Right lobe of liver (tissue), 6 donors: Measurements from ENCODE around the gene BBS1. TPM values are rescaled to one million over a fixed set of nuclear protein-coding genes. Genes with fewer than 3 reads are reported as not detected.
A peak's percentile ranks its signal among the peaks of the same experiment; 100 is the strongest.

Experiments used
- ATAC-seq, 4 donors: fragments of 200-7000 bp; cut with Tn5 transposase; one replicate each; pipeline ENCODE4 v1.9.1; 2020; ENCODE audit warnings: mild to moderate bottlenecking in 4 of 4, moderate library complexity in 4 of 4
- DNase-seq, 3 donors: peaks; one replicate each; pipeline ENCODE4 v3.0.0-alpha.2; 2020
- H3K27ac ChIP-seq, 3 donors: fragments of 200-600 bp; one replicate each; pipeline ENCODE4 v1.8.0; 2022
- H3K27me3 ChIP-seq, 2 donors: fragments of 200-600 bp; one replicate each; pipeline ENCODE4 v1.8.0; 2022
- H3K36me3 ChIP-seq, 4 donors: fragments of 200-600 bp; sonication (generic) in 1 of 4; one replicate each; pipeline versions ENCODE4 v1.5.1 to v1.8.0; 2017 to 2022; ENCODE audit warnings: control low read depth in 1 of 4
- H3K4me1 ChIP-seq, 4 donors: fragments of 200-600 bp; sonication (generic) in 1 of 4; one replicate each; pipeline versions ENCODE4 v1.5.1 to v1.8.0; 2017 to 2022; ENCODE audit warnings: control low read depth in 1 of 4
- H3K4me3 ChIP-seq, 3 donors: fragments of 200-600 bp; one replicate each; pipeline ENCODE4 v1.8.0; 2022
- H3K9me3 ChIP-seq, 4 donors: fragments of 200-600 bp; sonication (generic) in 1 of 4; one replicate each; pipeline versions ENCODE4 v1.5.1 to v1.8.0; 2017 to 2022; ENCODE audit warnings: control low read depth in 1 of 4
- POLR2A ChIP-seq: fragments of 450-650 bp; IDR thresholded peaks from one replicate; pipeline ENCODE4 v1.6.1; 2017; ENCODE audit warnings: antibody characterized with exemption, mild to moderate bottlenecking
- WGBS: methylation state at CpG from one replicate; pipeline ENCODE4 v1.1.6; 2018; ENCODE audit warnings: low coverage, low lambda C conversion rate; ENCODE audit not compliant: insufficient coverage; ENCODE audit errors: missing lambda C conversion rate; 5-methylcytosine and 5-hydroxymethylcytosine counted together
- intact Hi-C, 2 donors: fragments of 100-400 bp; cut with DNase I; formaldehyde crosslinking; loops; one replicate each; pipeline versions ENCODE4 v1.11.2 to v1.14.1; 2022
- total RNA-seq, 6 experiments: library from RNA; depleted of rRNA in 2 of 6; stranded (reverse); fragments of >200 nt in 2 of 6; fragmentation: NEBNext Ultra II Directional in 3 of 6; extraction: Animal tissue kit (Norgen Biotek cat#: 25700) in 3 of 6; gene quantifications; one replicate each; pipeline versions ENCODE4 v1.1.0 to v1.2.4, GENCODE V29; 2016 to 2023
- TF ChIP-seq, protein P1 (sequence below), 4 donors: fragments of 200-600 bp in 3 of 4; fragments of 450-650 bp in 1 of 4; IDR thresholded peaks; one replicate each; pipeline versions ENCODE4 v1.5.1 to v1.8.0; 2016 to 2022; ENCODE audit warnings: antibody characterized with exemption in 4 of 4, mild to moderate bottlenecking in 2 of 4
- donor health status: DM: no; HTN: yes; CAD: no.
- donor health status: DM: no; HTN: no; CAD: no.
- donor health status: DM: no; HTN: no; CAD: no.
- donor health status: DM: no; HTN: yes; CAD: no.
- donor health status: DM: no; HTN: yes; CAD: no.

The BBS1 gene
- total RNA-seq, 6 experiments from 2014 or later = 6.2 to 18.1 (median 11.2) TPM

DNA sequence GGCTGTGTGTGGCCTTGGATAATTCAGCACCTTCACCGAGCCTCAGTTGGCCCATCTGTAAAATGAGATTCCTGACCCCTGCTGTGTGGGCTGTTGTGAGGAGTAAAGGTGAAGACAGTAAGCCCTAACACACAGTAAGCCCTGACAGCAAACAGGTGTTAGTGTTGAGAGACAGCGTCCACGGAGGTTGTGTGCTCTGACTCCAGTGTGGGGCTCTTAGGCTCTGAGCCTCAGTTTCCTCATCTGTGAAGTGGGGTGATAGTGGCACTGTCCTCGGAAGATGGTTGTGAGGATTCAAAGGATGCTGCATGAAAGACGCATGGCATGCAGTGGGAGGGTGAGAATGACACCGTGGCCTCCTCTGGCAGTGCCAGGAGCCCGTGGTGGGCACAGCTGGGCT, 16.0 kb upstream of the BBS1 start:
- ATAC-seq = no peak
- Histone ChIP-seq H3K36me3 (peaks cover 0 to 12% (median 3%) of the 10 kb centered on the region in 4 donors), H3K4me1 (no peaks in the 10 kb centered on the region), H3K27ac (no peak overlapping the region), H3K4me3 (no peak overlapping the region), H3K9me3 (no peaks in the 10 kb centered on the region), H3K27me3 (no peaks in the 10 kb centered on the region)
- no CpG with 5 or more reads among the region's 7 CpGs for WGBS
- intact Hi-C loops = no loop called here
- TF ChIP-seq POLR2A = no peak
- TF ChIP-seq, protein P1, sequence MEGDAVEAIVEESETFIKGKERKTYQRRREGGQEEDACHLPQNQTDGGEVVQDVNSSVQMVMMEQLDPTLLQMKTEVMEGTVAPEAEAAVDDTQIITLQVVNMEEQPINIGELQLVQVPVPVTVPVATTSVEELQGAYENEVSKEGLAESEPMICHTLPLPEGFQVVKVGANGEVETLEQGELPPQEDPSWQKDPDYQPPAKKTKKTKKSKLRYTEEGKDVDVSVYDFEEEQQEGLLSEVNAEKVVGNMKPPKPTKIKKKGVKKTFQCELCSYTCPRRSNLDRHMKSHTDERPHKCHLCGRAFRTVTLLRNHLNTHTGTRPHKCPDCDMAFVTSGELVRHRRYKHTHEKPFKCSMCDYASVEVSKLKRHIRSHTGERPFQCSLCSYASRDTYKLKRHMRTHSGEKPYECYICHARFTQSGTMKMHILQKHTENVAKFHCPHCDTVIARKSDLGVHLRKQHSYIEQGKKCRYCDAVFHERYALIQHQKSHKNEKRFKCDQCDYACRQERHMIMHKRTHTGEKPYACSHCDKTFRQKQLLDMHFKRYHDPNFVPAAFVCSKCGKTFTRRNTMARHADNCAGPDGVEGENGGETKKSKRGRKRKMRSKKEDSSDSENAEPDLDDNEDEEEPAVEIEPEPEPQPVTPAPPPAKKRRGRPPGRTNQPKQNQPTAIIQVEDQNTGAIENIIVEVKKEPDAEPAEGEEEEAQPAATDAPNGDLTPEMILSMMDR (IDR thresholded peaks at IDR 0.05) = no peak
- no peak for DNase-seq

DNA sequence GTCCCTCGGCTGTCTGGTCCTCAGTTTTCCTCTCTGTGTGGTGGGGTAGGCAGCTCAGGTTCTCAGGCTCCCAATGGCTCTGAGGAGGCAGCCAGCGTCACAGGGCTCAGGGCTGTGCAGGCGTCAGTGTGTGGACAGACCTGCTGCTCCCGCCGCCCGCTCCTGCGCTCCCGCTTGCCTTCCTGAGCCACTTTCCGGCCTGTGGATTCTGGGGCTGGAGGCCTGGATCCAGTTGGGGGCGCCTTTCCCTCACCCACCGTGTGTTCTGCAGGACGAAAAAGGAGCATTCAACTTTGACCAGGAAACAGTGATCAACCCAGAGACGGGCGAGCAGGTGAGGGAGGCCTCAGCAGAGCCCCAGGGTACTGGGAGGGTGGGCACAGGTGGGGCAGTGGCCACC, 15.5 kb upstream of the BBS1 start:
- 87% methylated on average over 3 of the region's 14 CpGs for WGBS
- DNase-seq (no peak), ATAC-seq (no peak)
- no peaks in the 10 kb centered on the region for H3K27me3 ChIP-seq
- intact Hi-C loops = no loop called here
- no peaks in the 10 kb centered on the region for H3K4me1 ChIP-seq
- TF ChIP-seq POLR2A = no peak
- TF ChIP-seq, protein P1 (IDR thresholded peaks at IDR 0.05) = no peak
- no peak overlapping the region for H3K27ac ChIP-seq
- H3K9me3 ChIP-seq = no peaks in the 10 kb centered on the region
- H3K36me3 ChIP-seq = peaks cover 0 to 10% (median 3%) of the 10 kb centered on the region in 4 donors
- H3K4me3 ChIP-seq = no peak overlapping the region

DNA sequence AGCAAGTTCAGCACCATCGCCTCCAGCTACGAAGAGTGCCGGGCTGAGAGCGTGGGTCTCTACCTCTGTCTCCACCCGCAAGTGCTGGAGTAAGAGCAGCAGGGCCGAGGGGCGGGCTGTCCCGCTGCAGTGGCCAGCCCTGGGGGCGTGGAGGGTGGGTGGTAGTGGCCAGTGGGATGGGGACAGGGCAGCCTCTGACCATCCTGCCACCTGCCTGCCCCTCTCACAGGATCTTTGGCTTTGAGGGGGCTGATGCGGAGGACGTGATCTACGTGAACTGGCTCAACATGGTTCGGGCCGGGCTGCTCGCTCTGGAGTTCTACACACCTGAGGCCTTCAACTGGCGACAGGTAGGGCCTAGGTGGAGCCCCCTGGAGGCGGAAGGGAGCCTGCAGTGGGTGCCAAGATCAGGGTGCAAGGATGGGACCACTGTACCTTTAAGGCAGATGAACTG, 15.0 kb upstream of the BBS1 start:
- no peak for ATAC-seq
- no peak overlapping the region for H3K4me3 ChIP-seq
- WGBS = 40% methylated on average over 1 of the region's 17 CpGs
- H3K9me3 ChIP-seq = no peaks in the 10 kb centered on the region
- H3K36me3 ChIP-seq = peaks cover 0 to 14% (median 3%) of the 10 kb centered on the region in 4 donors
- TF ChIP-seq, protein P1 (IDR thresholded peaks at IDR 0.05) = peak in 1 of 4 donors; percentile 13
- TF ChIP-seq POLR2A = no peak
- H3K27me3 ChIP-seq = no peaks in the 10 kb centered on the region
- intact Hi-C loops = no loop called here
- H3K4me1 ChIP-seq = no peaks in the 10 kb centered on the region
- DNase-seq = no peak
- H3K27ac ChIP-seq = no peak overlapping the region

DNA sequence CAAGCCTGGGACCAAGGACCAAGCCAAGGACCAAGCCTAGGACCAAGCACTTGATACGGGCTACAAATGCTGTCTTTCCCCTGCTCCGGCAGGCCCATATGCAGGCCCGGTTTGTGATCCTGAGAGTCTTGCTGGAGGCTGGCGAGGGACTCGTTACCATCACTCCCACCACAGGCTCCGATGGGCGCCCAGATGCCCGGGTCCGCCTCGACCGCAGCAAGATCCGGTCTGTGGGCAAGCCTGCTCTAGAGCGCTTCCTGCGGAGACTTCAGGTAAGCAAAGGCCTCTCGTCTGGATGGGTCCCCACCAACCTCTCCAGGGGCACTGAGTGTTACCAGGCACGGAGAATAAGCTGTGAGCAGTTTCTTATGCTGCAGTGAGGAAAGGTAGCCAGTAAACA, 13.2 kb upstream of the BBS1 start:
- H3K4me3 ChIP-seq = no peak overlapping the region
- ATAC-seq (no peak), DNase-seq (no peak)
- peaks cover 0 to 14% (median 3%) of the 10 kb centered on the region in 4 donors for H3K36me3 ChIP-seq
- TF ChIP-seq, protein P1 (IDR thresholded peaks at IDR 0.05) = no peak
- no peak for TF ChIP-seq POLR2A
- H3K27ac ChIP-seq = no peak overlapping the region
- no peaks in the 10 kb centered on the region for H3K27me3 ChIP-seq
- WGBS = no CpG with 5 or more reads among the region's 16 CpGs
- H3K9me3 ChIP-seq = no peaks in the 10 kb centered on the region
- intact Hi-C loops = no loop called here
- H3K4me1 ChIP-seq = no peaks in the 10 kb centered on the region

DNA sequence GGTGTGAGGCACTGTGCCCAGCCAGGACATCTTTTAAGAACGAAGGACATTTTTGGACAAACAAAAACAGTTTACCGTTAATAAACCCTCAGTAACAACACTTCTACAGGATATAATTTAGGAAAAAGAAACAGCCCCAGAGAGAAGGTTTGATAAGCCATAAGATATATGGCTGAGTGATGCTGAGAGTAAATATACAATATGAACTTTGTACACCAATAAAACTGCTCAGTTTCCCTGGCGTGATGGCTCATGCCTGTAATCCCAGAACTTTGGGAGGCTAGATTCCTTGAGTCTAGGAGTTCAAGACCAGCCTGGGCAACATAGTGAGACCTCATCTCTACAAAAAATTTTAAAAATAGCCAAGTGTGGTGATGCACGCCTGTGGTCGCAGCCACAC, 11.9 kb upstream of the BBS1 start:
- intact Hi-C loops = no loop called here
- 85% methylated on average over 5 of the region's 5 CpGs for WGBS
- H3K4me3 ChIP-seq = no peak overlapping the region
- H3K27me3 ChIP-seq = no peaks in the 10 kb centered on the region
- ATAC-seq (no peak), DNase-seq (no peak)
- peaks cover 0 to 7% (median 0%) of the 10 kb centered on the region in 4 donors for H3K36me3 ChIP-seq
- no peak overlapping the region for H3K27ac ChIP-seq
- no peaks in the 10 kb centered on the region for H3K9me3 ChIP-seq
- TF ChIP-seq POLR2A = no peak
- TF ChIP-seq, protein P1 (IDR thresholded peaks at IDR 0.05) = no peak
- H3K4me1 ChIP-seq = no peaks in the 10 kb centered on the region
